Liver (tissue), 3 donors: ENCODE data around the gene RAB3GAP2.

Experiments
- EGR1 ChIP-seq, 2 donors: IDR thresholded peaks; 2 replicates each; pipeline ENCODE4 v1.6.1; 2016 to 2018; ENCODE audit warnings: antibody characterized with exemption in 2 of 2, low read depth in 2 of 2
- HNF4A ChIP-seq, 2 donors: conservative IDR thresholded peaks; 2 replicates each; pipeline ENCODE4 v1.6.1; 2016; ENCODE audit warnings: antibody characterized with exemption in 2 of 2, mild to moderate bottlenecking in 2 of 2
- MAX ChIP-seq: IDR thresholded peaks from 2 replicates; pipeline ENCODE4 v1.6.1; 2016; ENCODE audit warnings: antibody characterized with exemption
- REST ChIP-seq: IDR thresholded peaks from 2 replicates; pipeline ENCODE4 v1.6.1; 2016; ENCODE audit warnings: antibody characterized with exemption, mild to moderate bottlenecking
- TAF1 ChIP-seq: conservative IDR thresholded peaks from 2 replicates; pipeline ENCODE4 v1.6.1; 2016; ENCODE audit warnings: antibody characterized with exemption, mild to moderate bottlenecking
- TF ChIP-seq, protein P1 (sequence below): fragments of 150-350 bp; IDR thresholded peaks from 2 replicates; pipeline ENCODE4 v1.5.1; 2017; ENCODE audit warnings: improper control_type of control experiment, low read depth, low read length; ENCODE audit not compliant: missing input control
- TF ChIP-seq, protein P2 (sequence below): IDR thresholded peaks from 2 replicates; pipeline ENCODE4 v1.6.1; 2016; ENCODE audit warnings: antibody characterized with exemption
- donor health status: healthy.
- donor health status: healthy.

GRCh38 chr1:220239966-220240365 lies 32.3 kb downstream of the RAB3GAP2 start:
- TF ChIP-seq, protein P1, sequence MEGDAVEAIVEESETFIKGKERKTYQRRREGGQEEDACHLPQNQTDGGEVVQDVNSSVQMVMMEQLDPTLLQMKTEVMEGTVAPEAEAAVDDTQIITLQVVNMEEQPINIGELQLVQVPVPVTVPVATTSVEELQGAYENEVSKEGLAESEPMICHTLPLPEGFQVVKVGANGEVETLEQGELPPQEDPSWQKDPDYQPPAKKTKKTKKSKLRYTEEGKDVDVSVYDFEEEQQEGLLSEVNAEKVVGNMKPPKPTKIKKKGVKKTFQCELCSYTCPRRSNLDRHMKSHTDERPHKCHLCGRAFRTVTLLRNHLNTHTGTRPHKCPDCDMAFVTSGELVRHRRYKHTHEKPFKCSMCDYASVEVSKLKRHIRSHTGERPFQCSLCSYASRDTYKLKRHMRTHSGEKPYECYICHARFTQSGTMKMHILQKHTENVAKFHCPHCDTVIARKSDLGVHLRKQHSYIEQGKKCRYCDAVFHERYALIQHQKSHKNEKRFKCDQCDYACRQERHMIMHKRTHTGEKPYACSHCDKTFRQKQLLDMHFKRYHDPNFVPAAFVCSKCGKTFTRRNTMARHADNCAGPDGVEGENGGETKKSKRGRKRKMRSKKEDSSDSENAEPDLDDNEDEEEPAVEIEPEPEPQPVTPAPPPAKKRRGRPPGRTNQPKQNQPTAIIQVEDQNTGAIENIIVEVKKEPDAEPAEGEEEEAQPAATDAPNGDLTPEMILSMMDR: no peak
- TF ChIP-seq, protein P2, sequence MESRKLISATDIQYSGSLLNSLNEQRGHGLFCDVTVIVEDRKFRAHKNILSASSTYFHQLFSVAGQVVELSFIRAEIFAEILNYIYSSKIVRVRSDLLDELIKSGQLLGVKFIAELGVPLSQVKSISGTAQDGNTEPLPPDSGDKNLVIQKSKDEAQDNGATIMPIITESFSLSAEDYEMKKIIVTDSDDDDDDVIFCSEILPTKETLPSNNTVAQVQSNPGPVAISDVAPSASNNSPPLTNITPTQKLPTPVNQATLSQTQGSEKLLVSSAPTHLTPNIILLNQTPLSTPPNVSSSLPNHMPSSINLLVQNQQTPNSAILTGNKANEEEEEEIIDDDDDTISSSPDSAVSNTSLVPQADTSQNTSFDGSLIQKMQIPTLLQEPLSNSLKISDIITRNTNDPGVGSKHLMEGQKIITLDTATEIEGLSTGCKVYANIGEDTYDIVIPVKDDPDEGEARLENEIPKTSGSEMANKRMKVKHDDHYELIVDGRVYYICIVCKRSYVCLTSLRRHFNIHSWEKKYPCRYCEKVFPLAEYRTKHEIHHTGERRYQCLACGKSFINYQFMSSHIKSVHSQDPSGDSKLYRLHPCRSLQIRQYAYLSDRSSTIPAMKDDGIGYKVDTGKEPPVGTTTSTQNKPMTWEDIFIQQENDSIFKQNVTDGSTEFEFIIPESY: no peak
- TF ChIP-seq HNF4A (conservative IDR thresholded peaks at IDR 0.05): no peak
- TF ChIP-seq TAF1: no peak
- TF ChIP-seq REST: no peak
- no peak for TF ChIP-seq MAX
- TF ChIP-seq EGR1 (IDR thresholded peaks at IDR 0.05; ENCODE audit: low read depth in 2 of 2): no peak
